Measurements from ENCODE around the gene MRGPRE.

DNA sequence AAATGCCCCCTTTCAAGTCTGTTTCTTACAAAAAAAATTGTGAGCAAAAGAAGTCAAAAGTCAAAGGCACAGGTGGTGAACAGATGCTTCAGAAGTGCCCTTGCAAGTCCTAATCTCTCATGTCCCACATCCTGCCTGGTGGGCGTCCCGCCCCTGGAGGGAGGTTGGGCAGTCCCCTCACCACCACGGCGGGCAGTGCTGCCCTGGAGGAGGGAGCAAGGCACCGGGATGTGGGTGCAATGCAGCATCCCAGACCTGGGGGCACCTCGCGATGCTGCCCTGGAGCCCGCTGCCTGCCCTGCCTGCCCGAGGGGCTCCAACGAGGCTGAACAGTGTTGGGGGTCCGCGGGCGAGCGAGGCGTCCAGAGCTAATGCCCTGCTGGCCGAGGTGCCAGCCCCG, 29.5 kb downstream of the MRGPRE start:
- TF ChIP-seq, protein P1, sequence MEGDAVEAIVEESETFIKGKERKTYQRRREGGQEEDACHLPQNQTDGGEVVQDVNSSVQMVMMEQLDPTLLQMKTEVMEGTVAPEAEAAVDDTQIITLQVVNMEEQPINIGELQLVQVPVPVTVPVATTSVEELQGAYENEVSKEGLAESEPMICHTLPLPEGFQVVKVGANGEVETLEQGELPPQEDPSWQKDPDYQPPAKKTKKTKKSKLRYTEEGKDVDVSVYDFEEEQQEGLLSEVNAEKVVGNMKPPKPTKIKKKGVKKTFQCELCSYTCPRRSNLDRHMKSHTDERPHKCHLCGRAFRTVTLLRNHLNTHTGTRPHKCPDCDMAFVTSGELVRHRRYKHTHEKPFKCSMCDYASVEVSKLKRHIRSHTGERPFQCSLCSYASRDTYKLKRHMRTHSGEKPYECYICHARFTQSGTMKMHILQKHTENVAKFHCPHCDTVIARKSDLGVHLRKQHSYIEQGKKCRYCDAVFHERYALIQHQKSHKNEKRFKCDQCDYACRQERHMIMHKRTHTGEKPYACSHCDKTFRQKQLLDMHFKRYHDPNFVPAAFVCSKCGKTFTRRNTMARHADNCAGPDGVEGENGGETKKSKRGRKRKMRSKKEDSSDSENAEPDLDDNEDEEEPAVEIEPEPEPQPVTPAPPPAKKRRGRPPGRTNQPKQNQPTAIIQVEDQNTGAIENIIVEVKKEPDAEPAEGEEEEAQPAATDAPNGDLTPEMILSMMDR (IDR thresholded peaks at IDR 0.05), result no peak
- TF ChIP-seq POLR2AphosphoS5 (IDR thresholded peaks at IDR 0.05) (no peak), POLR2A (IDR thresholded peaks at IDR 0.05) (no peak)

Measured in sigmoid colon (tissue), 4 donors.